Spleen (tissue), 11 donors: ENCODE results near the gene FBXO15. TPM values are rescaled to one million over a fixed set of nuclear protein-coding genes. Genes with fewer than 3 reads are reported as not detected.

Experiments used
- DNase-seq: peaks from one replicate; pipeline ENCODE4 v3.0.0-alpha.2; 2020
- H3K27ac ChIP-seq, 8 donors: fragments of 200-600 bp; sonication (generic) in 7 of 8; 1 replicate in 4 of 8; 2 replicates in 4 of 8; pipeline versions ENCODE4 v1.5.0 to v1.8.0; 2016 to 2021; ENCODE audit warnings: inconsistent platforms in 4 of 8, mild to moderate bottlenecking in 4 of 8, moderate library complexity in 1 of 8
- H3K27me3 ChIP-seq, 7 donors: fragments of 200-600 bp; sonication (generic) in 6 of 7; replicated peaks in 1 of 7; 1 replicate in 4 of 7; 2 replicates in 3 of 7; pipeline versions ENCODE4 v1.5.0 to v1.8.0; 2016 to 2021; ENCODE audit warnings: inconsistent platforms in 3 of 7, mild to moderate bottlenecking in 1 of 7
- H3K36me3 ChIP-seq, 6 donors: fragments of 200-600 bp; sonication (generic) in 5 of 6; 1 replicate in 4 of 6; 2 replicates in 2 of 6; pipeline versions ENCODE4 v1.5.0 to v1.8.0; 2016 to 2021; ENCODE audit warnings: inconsistent platforms in 2 of 6
- H3K4me1 ChIP-seq, 6 donors: fragments of 200-600 bp; sonication (generic) in 5 of 6; 1 replicate in 3 of 6; 2 replicates in 3 of 6; pipeline versions ENCODE4 v1.5.0 to v1.8.0; 2016 to 2021; ENCODE audit warnings: inconsistent platforms in 3 of 6
- H3K4me3 ChIP-seq, 8 donors: fragments of 200-600 bp; sonication (generic) in 7 of 8; 1 replicate in 4 of 8; 2 replicates in 4 of 8; pipeline versions ENCODE4 v1.5.0 to v1.8.0; 2016 to 2021; ENCODE audit warnings: inconsistent platforms in 4 of 8, mild to moderate bottlenecking in 4 of 8, moderate library complexity in 2 of 8
- H3K9me3 ChIP-seq, 8 donors: fragments of 200-600 bp; sonication (generic) in 7 of 8; 1 replicate in 4 of 8; 2 replicates in 4 of 8; pipeline versions ENCODE4 v1.5.0 to v1.8.0; 2016 to 2021; ENCODE audit warnings: inconsistent platforms in 4 of 8
- CTCF ChIP-seq, 11 experiments: fragments of 200-600 bp in 7 of 11; fragments of 450-650 bp in 4 of 11; sonication (generic) in 4 of 11; IDR thresholded peaks in 8 of 11; conservative IDR thresholded peaks in 3 of 11; 1 replicate in 7 of 11; 2 replicates in 4 of 11; pipeline versions ENCODE4 v1.4.0 to v1.8.0; 2016 to 2021; ENCODE audit warnings: antibody characterized with exemption in 11 of 11, inconsistent platforms in 4 of 11, mild to moderate bottlenecking in 1 of 11
- POLR2A ChIP-seq, 3 donors: fragments of 450-650 bp; IDR thresholded peaks; one replicate each; pipeline ENCODE4 v1.5.1; 2017; ENCODE audit warnings: antibody characterized with exemption in 3 of 3, mild to moderate bottlenecking in 1 of 3
- POLR2AphosphoS5 ChIP-seq, 3 donors: sonication (generic); formaldehyde crosslinking; IDR thresholded peaks; one replicate each; pipeline ENCODE4 v1.5.1; 2017; ENCODE audit warnings: antibody characterized with exemption in 3 of 3
- WGBS, 5 donors: extraction: QIAGEN DNeasy Blood & Tissue Kit in 3 of 5; methylation state at CpG; one replicate each; pipeline versions ENCODE4 v1.1.5 to v1.1.7; 2013 to 2018; 5-methylcytosine and 5-hydroxymethylcytosine counted together
- intact Hi-C: fragments of 100-400 bp; cut with DNase I; formaldehyde crosslinking; loops from one replicate; pipeline ENCODE4 v1.15.0; 2023; ENCODE audit warnings: low total_unique reads
- polyA plus RNA-seq, 3 donors: library from polyadenylated mRNA; stranded (reverse); fragments of 200-250 nt; gene quantifications; one replicate each; pipeline ENCODE4 v1.2.1, GENCODE V29; 2013
- total RNA-seq, 7 donors: library from RNA; depleted of rRNA in 3 of 7; stranded (reverse); fragments of >200 nt in 3 of 7; fragmentation: NEBNext Ultra II Directional in 4 of 7; extraction: Animal tissue kit (Norgen Biotek cat#: 25700) in 4 of 7; gene quantifications; one replicate each; pipeline versions ENCODE4 v1.1.0 to v1.2.1, GENCODE V29; 2016 to 2021
- donor health status: healthy with polysubstance abuse.
- donor health status: DM: no; HTN: no; CAD: no; lungs with moderate emphysema.
- donor health status: DM: no; HTN: no; CAD: no.
- donor health status: Bipolar disorder and iron deficiency.
- donor health status: healthy.
- donor health status: DM: no; HTN: no; CAD: no.
- donor health status: DM: yes; HTN: yes; CAD: no.

Gene FBXO15
- total and polyA plus RNA-seq, 10 donors: 0.28 to 3.5 (median 1.1) TPM

GRCh38 chr18:74184875-74185274 lies 37.2 kb upstream of the FBXO15 start:
- intact Hi-C loops: no loop called here
- TF ChIP-seq CTCF (IDR thresholded peaks at IDR 0.05 in 8 of 11, conservative IDR thresholded peaks at IDR 0.05 in 3 of 11) (no peak), POLR2A (IDR thresholded peaks at IDR 0.05) (no peak), POLR2AphosphoS5 (IDR thresholded peaks at IDR 0.05) (no peak)
- no peak for DNase-seq
- Histone ChIP-seq H3K27me3 (peaks cover 0 to 26% (median 0%) of the 10 kb centered on the region in 7 donors), H3K36me3 (no peaks in the 10 kb centered on the region), H3K4me1 (no peaks in the 10 kb centered on the region), H3K4me3 (no peak overlapping the region), H3K9me3 (no peaks in the 10 kb centered on the region), H3K27ac (no peak overlapping the region)
- WGBS, 5 donors: 80 to 90% (median 83%) methylated on average over 3 of the region's 3 CpGs

GRCh38 chr18:74183130-74183529 lies 35.5 kb upstream of the FBXO15 start:
- no peaks in the 10 kb centered on the region for H3K4me1 ChIP-seq
- no peaks in the 10 kb centered on the region for H3K9me3 ChIP-seq
- no peak for DNase-seq
- 34 to 52% (median 40%) methylated on average over 3 of the region's 3 CpGs for WGBS, 5 donors
- no peak overlapping the region for H3K4me3 ChIP-seq
- no peak overlapping the region for H3K27ac ChIP-seq
- H3K27me3 ChIP-seq: peaks cover 0 to 26% (median 0%) of the 10 kb centered on the region in 7 donors
- TF ChIP-seq CTCF (IDR thresholded peaks at IDR 0.05 in 8 of 11, conservative IDR thresholded peaks at IDR 0.05 in 3 of 11) (no peak), POLR2A (IDR thresholded peaks at IDR 0.05) (no peak), POLR2AphosphoS5 (IDR thresholded peaks at IDR 0.05) (no peak)
- intact Hi-C loops: no loop called here
- H3K36me3 ChIP-seq: no peaks in the 10 kb centered on the region

GRCh38 chr18:74182335-74182734 lies 34.7 kb upstream of the FBXO15 start:
- Histone ChIP-seq H3K36me3 (no peaks in the 10 kb centered on the region), H3K4me3 (no peak overlapping the region), H3K9me3 (no peaks in the 10 kb centered on the region), H3K4me1 (no peaks in the 10 kb centered on the region), H3K27me3 (peaks cover 0 to 26% (median 0%) of the 10 kb centered on the region in 7 donors), H3K27ac (no peak overlapping the region)
- 90 to 95% (median 93%) methylated on average over 19 of the region's 19 CpGs for WGBS, 5 donors
- intact Hi-C loops: no loop called here
- DNase-seq: no peak
- TF ChIP-seq POLR2A (IDR thresholded peaks at IDR 0.05) (no peak), POLR2AphosphoS5 (IDR thresholded peaks at IDR 0.05) (no peak), CTCF (IDR thresholded peaks at IDR 0.05 in 8 of 11, conservative IDR thresholded peaks at IDR 0.05 in 3 of 11) (no peak)

DNA sequence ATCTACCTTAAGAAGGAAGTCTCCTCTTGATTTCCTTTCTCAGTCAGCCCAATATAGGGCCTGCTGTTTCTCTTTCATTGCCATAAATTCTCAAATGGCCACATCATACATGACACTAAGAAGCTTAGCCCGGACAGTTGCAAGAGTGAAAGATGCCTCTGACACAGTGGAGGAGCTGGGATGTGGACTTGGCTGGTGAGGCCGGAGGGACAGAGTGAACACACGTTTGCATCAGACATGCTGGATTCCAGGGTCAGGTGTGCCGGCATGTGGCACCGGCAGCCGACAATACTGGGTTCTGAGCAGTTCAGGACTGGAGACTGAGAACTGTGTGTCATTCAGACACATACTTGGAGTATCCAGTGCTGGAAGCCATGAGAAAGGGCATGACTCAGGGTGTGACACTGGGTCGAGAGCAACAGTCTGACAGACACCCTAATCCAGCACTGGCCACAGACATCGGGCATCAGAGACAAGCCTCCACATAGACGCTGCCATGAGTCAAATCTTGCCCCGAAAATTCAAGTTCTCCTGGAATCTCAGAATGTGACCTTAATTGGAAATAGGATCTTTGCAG lies 32.1 kb upstream of the FBXO15 start:
- 77 to 89% (median 83%) methylated on average over 10 of the region's 10 CpGs for WGBS, 5 donors
- DNase-seq: no peak
- Histone ChIP-seq H3K9me3 (no peaks in the 10 kb centered on the region), H3K4me1 (no peaks in the 10 kb centered on the region), H3K27me3 (peaks cover 0 to 37% (median 0%) of the 10 kb centered on the region in 7 donors), H3K4me3 (no peak overlapping the region), H3K36me3 (no peaks in the 10 kb centered on the region), H3K27ac (no peak overlapping the region)
- TF ChIP-seq POLR2AphosphoS5 (IDR thresholded peaks at IDR 0.05): no peak
- no peak for TF ChIP-seq POLR2A (IDR thresholded peaks at IDR 0.05)
- TF ChIP-seq CTCF (IDR thresholded peaks at IDR 0.05 in 8 of 11, conservative IDR thresholded peaks at IDR 0.05 in 3 of 11): no peak
- intact Hi-C loops: no loop called here
